Kidney (tissue), 14 donors: ENCODE results near the gene ZBP1. TPM values are rescaled to one million over a fixed set of nuclear protein-coding genes. Genes with fewer than 3 reads are reported as not detected.

Experiments used
- DNase-seq, 5 donors: peaks; one replicate each; pipeline ENCODE4 v3.0.0-alpha.2; 2013 to 2020
- FAIRE-seq: peaks from 2 replicates; lab custom pipeline; 2012; peaks lifted over from hg19 to GRCh38; lab: Jason Lieb, UNC
- H3K27ac ChIP-seq, 2 donors: one replicate each; pipeline ENCODE4 v1.7.0; 2013; ENCODE audit warnings: low read depth in 2 of 2, low read length in 2 of 2, inconsistent platforms in 1 of 2
- H3K27me3 ChIP-seq: one replicate; pipeline ENCODE4 v1.7.1; 2013; ENCODE audit warnings: low read length, inconsistent platforms; ENCODE audit not compliant: control insufficient read depth, insufficient read depth
- H3K36me3 ChIP-seq, 3 donors: one replicate each; pipeline versions ENCODE4 v1.7.0 to v1.7.1; 2013; ENCODE audit warnings: low read length in 3 of 3, control low read depth in 1 of 3, inconsistent platforms in 1 of 3; ENCODE audit not compliant: insufficient read depth in 3 of 3, control insufficient read depth in 2 of 3
- H3K4me1 ChIP-seq, 3 donors: one replicate each; pipeline versions ENCODE4 v1.7.0 to v1.7.1; 2013; ENCODE audit warnings: low read length in 3 of 3, inconsistent platforms in 1 of 3, low read depth in 1 of 3; ENCODE audit not compliant: control insufficient read depth in 2 of 3, insufficient read depth in 2 of 3
- H3K4me3 ChIP-seq, 3 donors: one replicate each; pipeline versions ENCODE4 v1.7.0 to v1.8.1; 2013; ENCODE audit warnings: low read length in 3 of 3, control low read depth in 1 of 3, inconsistent platforms in 1 of 3
- H3K9ac ChIP-seq, 3 donors: one replicate each; pipeline versions ENCODE4 v1.7.0 to v1.7.1; 2013; ENCODE audit warnings: low read length in 3 of 3, control low read depth in 1 of 3, inconsistent platforms in 1 of 3
- H3K9me3 ChIP-seq, 3 donors: one replicate each; pipeline versions ENCODE4 v1.7.0 to v1.7.1; 2013; ENCODE audit warnings: low read length in 3 of 3, control low read depth in 1 of 3, inconsistent platforms in 1 of 3; ENCODE audit not compliant: control insufficient read depth in 2 of 3, insufficient read depth in 1 of 3
- intact Hi-C: fragments of 100-400 bp; cut with DNase I; formaldehyde crosslinking; loops from one replicate; pipeline ENCODE4 v1.11.1; 2022
- polyA plus RNA-seq: library from polyadenylated mRNA; stranded (reverse); fragments of 350-450 nt; fragmentation: Illumina TruSeq; extraction: RNeasy Lipid Tissue Mini Kit (QIAGEN cat#74804); gene quantifications from one replicate; pipeline ENCODE4 v1.2.3, GENCODE V29; 2014; ENCODE audit warnings: low read depth, low replicate concordance; ENCODE audit not compliant: insufficient read depth
- total RNA-seq: library from RNA; stranded (reverse); fragmentation: NEBNext Ultra II Directional; extraction: Animal tissue kit (Norgen Biotek cat#: 25700); gene quantifications from one replicate; pipeline ENCODE4 v1.2.1, GENCODE V29; 2021
- TF ChIP-seq, protein P1 (sequence below): IDR thresholded peaks from 3 replicates; pipeline ENCODE4 v1.5.1; 2012; ENCODE audit warnings: mild to moderate bottlenecking, moderate library complexity, borderline replicate concordance; ENCODE audit not compliant: insufficient read depth; ENCODE audit errors: extremely low read depth
- donor health status: control.
- donor health status: control.
- donor health status: control.
- donor health status: control.
- donor health status: control.
- donor health status: DM: yes; HTN: yes; CAD: no.
- donor health status: Normal renal cell carcinoma (clear cell type).

Gene ZBP1
- total and polyA plus RNA-seq, 2 donors from 2014 or later = 3.7 TPM; not detected in 1

DNA sequence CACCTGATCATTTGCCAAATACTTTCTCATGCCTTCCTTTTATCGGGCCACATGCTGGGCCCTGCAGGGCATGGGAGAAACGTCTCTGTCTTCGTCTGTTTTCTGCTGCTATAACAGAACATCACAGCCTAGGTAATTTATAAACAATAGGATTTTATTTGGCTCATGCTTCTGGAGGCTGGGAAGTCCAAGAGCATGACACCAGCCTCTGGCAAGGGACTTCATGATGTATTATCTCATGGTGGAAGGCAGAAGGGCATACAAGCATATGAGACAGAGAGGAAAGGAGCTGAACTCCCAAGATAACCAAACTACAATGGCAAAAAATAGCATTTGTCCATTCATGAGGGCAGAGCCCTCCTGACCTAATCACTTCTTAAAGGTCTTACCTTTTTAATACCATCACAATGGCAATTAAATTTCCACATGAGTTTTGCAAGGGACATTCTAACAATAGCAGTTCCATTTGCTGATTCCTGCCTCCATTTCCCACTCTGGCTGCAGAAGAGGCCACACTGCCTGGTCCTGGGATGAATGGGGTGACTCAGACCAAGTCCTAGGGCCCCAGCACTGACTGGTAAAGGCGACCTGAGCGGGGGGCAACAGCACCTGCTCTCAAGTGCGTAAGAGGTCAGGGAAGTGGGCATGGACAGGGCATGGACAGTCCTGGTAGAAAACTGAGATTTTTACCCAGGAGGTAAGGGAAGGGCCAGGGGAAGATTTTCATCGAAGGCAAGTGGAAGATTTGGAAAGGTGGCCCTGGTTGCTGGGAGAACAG is 5.1 kb upstream of the ZBP1 start:
- no peaks in the 10 kb centered on the region for H3K27me3 ChIP-seq
- H3K4me3 ChIP-seq = no peak overlapping the region
- no peak for FAIRE-seq
- intact Hi-C loops = no loop called here
- no peak overlapping the region for H3K9ac ChIP-seq
- H3K36me3 ChIP-seq = no peaks in the 10 kb centered on the region
- peak in 1 of 5 donors; percentile 35 for DNase-seq
- H3K9me3 ChIP-seq = peaks cover 0 to 5% (median 3%) of the 10 kb centered on the region in 3 donors
- TF ChIP-seq, protein P1, sequence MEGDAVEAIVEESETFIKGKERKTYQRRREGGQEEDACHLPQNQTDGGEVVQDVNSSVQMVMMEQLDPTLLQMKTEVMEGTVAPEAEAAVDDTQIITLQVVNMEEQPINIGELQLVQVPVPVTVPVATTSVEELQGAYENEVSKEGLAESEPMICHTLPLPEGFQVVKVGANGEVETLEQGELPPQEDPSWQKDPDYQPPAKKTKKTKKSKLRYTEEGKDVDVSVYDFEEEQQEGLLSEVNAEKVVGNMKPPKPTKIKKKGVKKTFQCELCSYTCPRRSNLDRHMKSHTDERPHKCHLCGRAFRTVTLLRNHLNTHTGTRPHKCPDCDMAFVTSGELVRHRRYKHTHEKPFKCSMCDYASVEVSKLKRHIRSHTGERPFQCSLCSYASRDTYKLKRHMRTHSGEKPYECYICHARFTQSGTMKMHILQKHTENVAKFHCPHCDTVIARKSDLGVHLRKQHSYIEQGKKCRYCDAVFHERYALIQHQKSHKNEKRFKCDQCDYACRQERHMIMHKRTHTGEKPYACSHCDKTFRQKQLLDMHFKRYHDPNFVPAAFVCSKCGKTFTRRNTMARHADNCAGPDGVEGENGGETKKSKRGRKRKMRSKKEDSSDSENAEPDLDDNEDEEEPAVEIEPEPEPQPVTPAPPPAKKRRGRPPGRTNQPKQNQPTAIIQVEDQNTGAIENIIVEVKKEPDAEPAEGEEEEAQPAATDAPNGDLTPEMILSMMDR = no peak
- H3K27ac ChIP-seq = no peak overlapping the region
- peaks cover 0 to 3% (median 0%) of the 10 kb centered on the region in 3 donors for H3K4me1 ChIP-seq

DNA sequence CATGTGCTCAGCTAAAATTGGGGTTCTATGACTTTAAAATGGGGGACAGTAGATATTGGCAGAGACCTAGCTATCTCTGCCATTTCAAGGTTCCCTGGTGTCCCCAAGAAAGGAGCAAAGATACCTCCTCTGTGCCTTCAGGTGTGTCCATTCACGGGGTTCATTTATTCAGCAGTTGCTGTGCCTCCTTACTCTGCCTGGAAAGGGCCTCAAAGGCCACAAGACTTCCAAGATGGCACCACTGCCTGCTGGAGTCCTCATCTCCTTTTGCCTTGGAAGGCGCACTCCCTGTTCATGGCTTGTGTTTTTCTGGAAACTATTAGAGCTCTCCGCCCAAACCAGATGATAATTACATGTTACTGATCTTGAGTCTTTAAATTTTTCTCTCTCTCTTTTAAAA is 3.9 kb upstream of the ZBP1 start:
- Histone ChIP-seq H3K4me3 (no peak overlapping the region), H3K9ac (no peak overlapping the region), H3K36me3 (no peaks in the 10 kb centered on the region), H3K27me3 (no peaks in the 10 kb centered on the region), H3K4me1 (peaks cover 0 to 3% (median 0%) of the 10 kb centered on the region in 3 donors), H3K27ac (no peak overlapping the region), H3K9me3 (peaks cover 0 to 5% (median 3%) of the 10 kb centered on the region in 3 donors)
- DNase-seq (no peak), FAIRE-seq (no peak)
- intact Hi-C loops = no loop called here
- TF ChIP-seq, protein P1 = no peak

DNA sequence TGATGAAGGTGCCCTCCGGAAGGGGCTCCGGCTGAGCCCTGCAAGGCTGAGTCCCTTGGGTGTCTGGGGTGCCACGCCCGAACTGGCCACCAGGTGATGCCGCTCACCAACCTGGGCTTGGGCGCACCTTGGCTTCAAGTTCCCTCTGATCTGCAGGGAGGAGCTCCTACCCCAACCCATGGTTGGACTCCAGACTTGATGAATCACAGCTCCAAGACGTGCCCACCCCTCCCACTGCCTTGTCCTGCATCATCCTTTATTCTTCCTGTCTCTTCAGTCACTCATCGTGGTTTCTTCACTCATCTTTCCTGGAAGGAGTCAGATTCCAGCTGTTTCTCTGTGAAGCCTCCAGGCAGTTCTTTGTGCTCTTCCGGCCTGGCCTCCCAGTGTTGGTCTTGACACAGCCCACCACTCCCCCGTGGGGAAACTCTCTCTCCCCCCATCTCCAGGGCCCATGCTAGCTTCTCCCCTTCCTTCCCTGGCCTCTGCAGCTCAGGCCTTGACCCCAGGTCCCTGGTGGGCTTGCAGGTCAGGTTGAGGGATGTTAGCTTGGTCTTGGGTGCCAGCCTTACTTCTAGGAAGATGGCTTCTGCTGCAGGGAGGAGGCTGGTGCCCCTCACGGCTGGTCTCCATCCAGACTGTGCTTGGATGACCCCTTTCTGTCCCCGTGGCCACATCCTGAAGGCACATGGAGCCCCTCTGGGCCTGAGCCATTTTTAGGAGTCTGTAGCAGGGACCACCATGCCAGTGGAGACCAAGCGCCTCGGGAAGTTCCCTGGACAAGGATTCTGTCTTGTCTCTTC is 2.6 kb upstream of the ZBP1 start:
- peaks cover 0 to 5% (median 3%) of the 10 kb centered on the region in 3 donors for H3K9me3 ChIP-seq
- TF ChIP-seq, protein P1 = peak; percentile 73
- H3K4me3 ChIP-seq = no peak overlapping the region
- DNase-seq = peak in 4 of 5 donors; percentile 21 to 83 (median 58)
- no peaks in the 10 kb centered on the region for H3K27me3 ChIP-seq
- no peak for FAIRE-seq
- H3K9ac ChIP-seq = no peak overlapping the region
- H3K36me3 ChIP-seq = no peaks in the 10 kb centered on the region
- no peak overlapping the region for H3K27ac ChIP-seq
- intact Hi-C loops = no loop called here
- H3K4me1 ChIP-seq = no peaks in the 10 kb centered on the region
